ENCODE data around the gene CHIA. TPM values are rescaled to one million over a fixed set of nuclear protein-coding genes. Genes with fewer than 3 reads are reported as not detected.

The CHIA gene
- total and polyA plus RNA-seq, 9 of the 15 experiments (the other 6 are each of a cell fraction or from before 2014, with no cell fraction given): not detected

DNA sequence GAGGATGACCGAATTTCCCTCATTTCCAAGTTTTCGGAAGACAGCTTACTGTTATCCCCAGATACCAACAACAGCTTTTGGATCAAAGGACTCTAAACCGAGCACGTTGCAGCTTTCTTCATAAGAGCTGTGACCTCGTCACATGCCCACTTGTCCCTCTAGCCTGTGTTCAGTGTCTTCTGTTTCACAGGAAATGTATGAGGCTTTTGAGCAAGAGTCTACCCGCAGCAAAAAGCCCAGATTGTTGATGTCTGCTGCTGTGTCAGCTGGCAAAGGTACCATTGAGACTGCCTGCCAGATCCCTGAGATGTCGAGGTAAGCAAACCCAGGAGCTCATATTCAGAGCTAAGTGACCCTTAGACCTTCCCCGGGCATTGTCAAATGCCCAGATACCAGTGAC is 39.1 kb upstream of the CHIA start (continued):
- TF ChIP-seq, protein P1, sequence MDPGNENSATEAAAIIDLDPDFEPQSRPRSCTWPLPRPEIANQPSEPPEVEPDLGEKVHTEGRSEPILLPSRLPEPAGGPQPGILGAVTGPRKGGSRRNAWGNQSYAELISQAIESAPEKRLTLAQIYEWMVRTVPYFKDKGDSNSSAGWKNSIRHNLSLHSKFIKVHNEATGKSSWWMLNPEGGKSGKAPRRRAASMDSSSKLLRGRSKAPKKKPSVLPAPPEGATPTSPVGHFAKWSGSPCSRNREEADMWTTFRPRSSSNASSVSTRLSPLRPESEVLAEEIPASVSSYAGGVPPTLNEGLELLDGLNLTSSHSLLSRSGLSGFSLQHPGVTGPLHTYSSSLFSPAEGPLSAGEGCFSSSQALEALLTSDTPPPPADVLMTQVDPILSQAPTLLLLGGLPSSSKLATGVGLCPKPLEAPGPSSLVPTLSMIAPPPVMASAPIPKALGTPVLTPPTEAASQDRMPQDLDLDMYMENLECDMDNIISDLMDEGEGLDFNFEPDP (CRISPR knock-in tag; IDR thresholded peaks at IDR 0.05): no peak
- TF ChIP-seq ZNF174 (CRISPR knock-in tag; IDR thresholded peaks at IDR 0.05): no peak
- TF ChIP-seq, protein P2, sequence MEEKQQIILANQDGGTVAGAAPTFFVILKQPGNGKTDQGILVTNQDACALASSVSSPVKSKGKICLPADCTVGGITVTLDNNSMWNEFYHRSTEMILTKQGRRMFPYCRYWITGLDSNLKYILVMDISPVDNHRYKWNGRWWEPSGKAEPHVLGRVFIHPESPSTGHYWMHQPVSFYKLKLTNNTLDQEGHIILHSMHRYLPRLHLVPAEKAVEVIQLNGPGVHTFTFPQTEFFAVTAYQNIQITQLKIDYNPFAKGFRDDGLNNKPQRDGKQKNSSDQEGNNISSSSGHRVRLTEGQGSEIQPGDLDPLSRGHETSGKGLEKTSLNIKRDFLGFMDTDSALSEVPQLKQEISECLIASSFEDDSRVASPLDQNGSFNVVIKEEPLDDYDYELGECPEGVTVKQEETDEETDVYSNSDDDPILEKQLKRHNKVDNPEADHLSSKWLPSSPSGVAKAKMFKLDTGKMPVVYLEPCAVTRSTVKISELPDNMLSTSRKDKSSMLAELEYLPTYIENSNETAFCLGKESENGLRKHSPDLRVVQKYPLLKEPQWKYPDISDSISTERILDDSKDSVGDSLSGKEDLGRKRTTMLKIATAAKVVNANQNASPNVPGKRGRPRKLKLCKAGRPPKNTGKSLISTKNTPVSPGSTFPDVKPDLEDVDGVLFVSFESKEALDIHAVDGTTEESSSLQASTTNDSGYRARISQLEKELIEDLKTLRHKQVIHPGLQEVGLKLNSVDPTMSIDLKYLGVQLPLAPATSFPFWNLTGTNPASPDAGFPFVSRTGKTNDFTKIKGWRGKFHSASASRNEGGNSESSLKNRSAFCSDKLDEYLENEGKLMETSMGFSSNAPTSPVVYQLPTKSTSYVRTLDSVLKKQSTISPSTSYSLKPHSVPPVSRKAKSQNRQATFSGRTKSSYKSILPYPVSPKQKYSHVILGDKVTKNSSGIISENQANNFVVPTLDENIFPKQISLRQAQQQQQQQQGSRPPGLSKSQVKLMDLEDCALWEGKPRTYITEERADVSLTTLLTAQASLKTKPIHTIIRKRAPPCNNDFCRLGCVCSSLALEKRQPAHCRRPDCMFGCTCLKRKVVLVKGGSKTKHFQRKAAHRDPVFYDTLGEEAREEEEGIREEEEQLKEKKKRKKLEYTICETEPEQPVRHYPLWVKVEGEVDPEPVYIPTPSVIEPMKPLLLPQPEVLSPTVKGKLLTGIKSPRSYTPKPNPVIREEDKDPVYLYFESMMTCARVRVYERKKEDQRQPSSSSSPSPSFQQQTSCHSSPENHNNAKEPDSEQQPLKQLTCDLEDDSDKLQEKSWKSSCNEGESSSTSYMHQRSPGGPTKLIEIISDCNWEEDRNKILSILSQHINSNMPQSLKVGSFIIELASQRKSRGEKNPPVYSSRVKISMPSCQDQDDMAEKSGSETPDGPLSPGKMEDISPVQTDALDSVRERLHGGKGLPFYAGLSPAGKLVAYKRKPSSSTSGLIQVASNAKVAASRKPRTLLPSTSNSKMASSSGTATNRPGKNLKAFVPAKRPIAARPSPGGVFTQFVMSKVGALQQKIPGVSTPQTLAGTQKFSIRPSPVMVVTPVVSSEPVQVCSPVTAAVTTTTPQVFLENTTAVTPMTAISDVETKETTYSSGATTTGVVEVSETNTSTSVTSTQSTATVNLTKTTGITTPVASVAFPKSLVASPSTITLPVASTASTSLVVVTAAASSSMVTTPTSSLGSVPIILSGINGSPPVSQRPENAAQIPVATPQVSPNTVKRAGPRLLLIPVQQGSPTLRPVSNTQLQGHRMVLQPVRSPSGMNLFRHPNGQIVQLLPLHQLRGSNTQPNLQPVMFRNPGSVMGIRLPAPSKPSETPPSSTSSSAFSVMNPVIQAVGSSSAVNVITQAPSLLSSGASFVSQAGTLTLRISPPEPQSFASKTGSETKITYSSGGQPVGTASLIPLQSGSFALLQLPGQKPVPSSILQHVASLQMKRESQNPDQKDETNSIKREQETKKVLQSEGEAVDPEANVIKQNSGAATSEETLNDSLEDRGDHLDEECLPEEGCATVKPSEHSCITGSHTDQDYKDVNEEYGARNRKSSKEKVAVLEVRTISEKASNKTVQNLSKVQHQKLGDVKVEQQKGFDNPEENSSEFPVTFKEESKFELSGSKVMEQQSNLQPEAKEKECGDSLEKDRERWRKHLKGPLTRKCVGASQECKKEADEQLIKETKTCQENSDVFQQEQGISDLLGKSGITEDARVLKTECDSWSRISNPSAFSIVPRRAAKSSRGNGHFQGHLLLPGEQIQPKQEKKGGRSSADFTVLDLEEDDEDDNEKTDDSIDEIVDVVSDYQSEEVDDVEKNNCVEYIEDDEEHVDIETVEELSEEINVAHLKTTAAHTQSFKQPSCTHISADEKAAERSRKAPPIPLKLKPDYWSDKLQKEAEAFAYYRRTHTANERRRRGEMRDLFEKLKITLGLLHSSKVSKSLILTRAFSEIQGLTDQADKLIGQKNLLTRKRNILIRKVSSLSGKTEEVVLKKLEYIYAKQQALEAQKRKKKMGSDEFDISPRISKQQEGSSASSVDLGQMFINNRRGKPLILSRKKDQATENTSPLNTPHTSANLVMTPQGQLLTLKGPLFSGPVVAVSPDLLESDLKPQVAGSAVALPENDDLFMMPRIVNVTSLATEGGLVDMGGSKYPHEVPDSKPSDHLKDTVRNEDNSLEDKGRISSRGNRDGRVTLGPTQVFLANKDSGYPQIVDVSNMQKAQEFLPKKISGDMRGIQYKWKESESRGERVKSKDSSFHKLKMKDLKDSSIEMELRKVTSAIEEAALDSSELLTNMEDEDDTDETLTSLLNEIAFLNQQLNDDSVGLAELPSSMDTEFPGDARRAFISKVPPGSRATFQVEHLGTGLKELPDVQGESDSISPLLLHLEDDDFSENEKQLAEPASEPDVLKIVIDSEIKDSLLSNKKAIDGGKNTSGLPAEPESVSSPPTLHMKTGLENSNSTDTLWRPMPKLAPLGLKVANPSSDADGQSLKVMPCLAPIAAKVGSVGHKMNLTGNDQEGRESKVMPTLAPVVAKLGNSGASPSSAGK (IDR thresholded peaks at IDR 0.05): no peak
- no peak for TF ChIP-seq ZNF197 (CRISPR knock-in tag; IDR thresholded peaks at IDR 0.05; ENCODE audit: low read depth)
- TF ChIP-seq HDAC8 (tag; IDR thresholded peaks at IDR 0.05): no peak
- no peak for TF ChIP-seq FOXJ2 (tag; IDR thresholded peaks at IDR 0.05)
- TF ChIP-seq, protein P3, sequence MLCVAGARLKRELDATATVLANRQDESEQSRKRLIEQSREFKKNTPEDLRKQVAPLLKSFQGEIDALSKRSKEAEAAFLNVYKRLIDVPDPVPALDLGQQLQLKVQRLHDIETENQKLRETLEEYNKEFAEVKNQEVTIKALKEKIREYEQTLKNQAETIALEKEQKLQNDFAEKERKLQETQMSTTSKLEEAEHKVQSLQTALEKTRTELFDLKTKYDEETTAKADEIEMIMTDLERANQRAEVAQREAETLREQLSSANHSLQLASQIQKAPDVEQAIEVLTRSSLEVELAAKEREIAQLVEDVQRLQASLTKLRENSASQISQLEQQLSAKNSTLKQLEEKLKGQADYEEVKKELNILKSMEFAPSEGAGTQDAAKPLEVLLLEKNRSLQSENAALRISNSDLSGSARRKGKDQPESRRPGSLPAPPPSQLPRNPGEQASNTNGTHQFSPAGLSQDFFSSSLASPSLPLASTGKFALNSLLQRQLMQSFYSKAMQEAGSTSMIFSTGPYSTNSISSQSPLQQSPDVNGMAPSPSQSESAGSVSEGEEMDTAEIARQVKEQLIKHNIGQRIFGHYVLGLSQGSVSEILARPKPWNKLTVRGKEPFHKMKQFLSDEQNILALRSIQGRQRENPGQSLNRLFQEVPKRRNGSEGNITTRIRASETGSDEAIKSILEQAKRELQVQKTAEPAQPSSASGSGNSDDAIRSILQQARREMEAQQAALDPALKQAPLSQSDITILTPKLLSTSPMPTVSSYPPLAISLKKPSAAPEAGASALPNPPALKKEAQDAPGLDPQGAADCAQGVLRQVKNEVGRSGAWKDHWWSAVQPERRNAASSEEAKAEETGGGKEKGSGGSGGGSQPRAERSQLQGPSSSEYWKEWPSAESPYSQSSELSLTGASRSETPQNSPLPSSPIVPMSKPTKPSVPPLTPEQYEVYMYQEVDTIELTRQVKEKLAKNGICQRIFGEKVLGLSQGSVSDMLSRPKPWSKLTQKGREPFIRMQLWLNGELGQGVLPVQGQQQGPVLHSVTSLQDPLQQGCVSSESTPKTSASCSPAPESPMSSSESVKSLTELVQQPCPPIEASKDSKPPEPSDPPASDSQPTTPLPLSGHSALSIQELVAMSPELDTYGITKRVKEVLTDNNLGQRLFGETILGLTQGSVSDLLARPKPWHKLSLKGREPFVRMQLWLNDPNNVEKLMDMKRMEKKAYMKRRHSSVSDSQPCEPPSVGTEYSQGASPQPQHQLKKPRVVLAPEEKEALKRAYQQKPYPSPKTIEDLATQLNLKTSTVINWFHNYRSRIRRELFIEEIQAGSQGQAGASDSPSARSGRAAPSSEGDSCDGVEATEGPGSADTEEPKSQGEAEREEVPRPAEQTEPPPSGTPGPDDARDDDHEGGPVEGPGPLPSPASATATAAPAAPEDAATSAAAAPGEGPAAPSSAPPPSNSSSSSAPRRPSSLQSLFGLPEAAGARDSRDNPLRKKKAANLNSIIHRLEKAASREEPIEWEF (CRISPR knock-in tag; IDR thresholded peaks at IDR 0.05): no peak
